Lower lobe of right lung (tissue), 2 donors: Measurements from ENCODE around the gene UTP4. TPM values are rescaled to one million over a fixed set of nuclear protein-coding genes. Genes with fewer than 3 reads are reported as not detected.

Experiments
- ATAC-seq, 2 donors: fragments of 200-7000 bp; cut with Tn5 transposase; one replicate each; pipeline ENCODE4 v1.9.1; 2020 to 2022; ENCODE audit warnings: mild to moderate bottlenecking in 2 of 2, moderate library complexity in 2 of 2
- DNase-seq: peaks from one replicate; pipeline ENCODE4 v3.0.0-alpha.2; 2020
- H3K27ac ChIP-seq: fragments of 200-600 bp; one replicate; pipeline ENCODE4 v1.8.0; 2022
- H3K27me3 ChIP-seq: fragments of 200-600 bp; one replicate; pipeline ENCODE4 v1.8.0; 2022; ENCODE audit warnings: low read depth
- H3K36me3 ChIP-seq: fragments of 200-600 bp; one replicate; pipeline ENCODE4 v1.8.0; 2022; ENCODE audit warnings: mild to moderate bottlenecking
- H3K4me1 ChIP-seq: fragments of 200-600 bp; one replicate; pipeline ENCODE4 v1.8.0; 2022
- H3K4me3 ChIP-seq: fragments of 200-600 bp; one replicate; pipeline ENCODE4 v1.8.0; 2022; ENCODE audit warnings: mild to moderate bottlenecking
- H3K9me3 ChIP-seq: fragments of 200-600 bp; one replicate; pipeline ENCODE4 v1.8.0; 2022
- intact Hi-C: fragments of 100-400 bp; cut with DNase I; formaldehyde crosslinking; loops from one replicate; pipeline ENCODE4 v1.11.0; 2022
- total RNA-seq: library from RNA; stranded (reverse); fragmentation: NEBNext Ultra II Directional; extraction: Animal tissue kit (Norgen Biotek cat#: 25700); gene quantifications from one replicate; pipeline ENCODE4 v1.2.1, GENCODE V29; 2021
- TF ChIP-seq, protein P1 (sequence below): fragments of 200-600 bp; IDR thresholded peaks from one replicate; pipeline ENCODE4 v1.8.0; 2022; ENCODE audit warnings: antibody characterized with exemption, mild to moderate bottlenecking
- donor health status: DM: no; HTN: yes; CAD: no; lungs with severe emphysema.

Gene UTP4
- total RNA-seq, 1 donor from 2014 or later: 26.4 TPM

DNA sequence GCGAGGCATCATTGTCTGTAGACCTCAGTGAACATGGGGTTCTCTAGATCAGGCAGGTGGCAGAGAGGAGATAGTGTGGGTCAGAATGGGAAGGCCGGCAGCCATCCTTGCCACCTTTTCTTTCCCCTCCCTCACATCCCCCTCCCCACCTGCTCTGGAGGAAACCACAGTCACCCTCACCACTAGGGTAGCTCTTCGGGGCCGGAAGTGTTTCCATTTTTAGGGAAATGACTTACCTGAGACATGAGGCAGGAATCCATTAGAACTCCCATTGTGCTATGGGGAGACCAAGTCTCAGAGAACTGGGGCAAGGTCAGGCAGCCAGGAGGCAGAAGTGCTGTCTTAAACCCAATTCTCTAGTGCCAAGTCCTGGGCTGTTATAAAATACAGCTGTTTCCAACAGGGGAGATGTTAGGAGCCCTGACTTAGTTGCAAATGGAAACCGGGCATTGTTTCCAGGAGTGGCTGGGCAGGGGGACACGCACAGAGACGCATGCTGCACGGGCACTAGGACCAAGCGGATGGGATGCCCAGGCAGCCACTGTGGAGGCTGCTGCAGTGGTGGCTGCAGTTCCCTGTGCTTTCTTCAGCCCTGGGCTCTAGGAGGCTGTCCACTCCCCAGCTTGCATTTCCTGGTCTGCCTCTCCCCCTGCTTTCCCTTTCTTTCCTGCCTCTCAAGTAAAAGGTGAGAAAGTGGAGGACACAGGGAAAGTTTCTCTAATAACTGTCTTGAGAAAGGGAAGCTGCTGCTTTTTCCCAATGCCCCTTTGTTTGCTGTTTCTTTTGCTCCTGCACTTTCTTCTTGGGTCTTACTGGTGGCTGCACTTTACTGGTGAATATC is 24.2 kb upstream of the UTP4 start:
- ATAC-seq (peak in 1 of 2 donors; percentile 17), DNase-seq (no peak)
- no peak overlapping the region for H3K27ac ChIP-seq
- TF ChIP-seq, protein P1, sequence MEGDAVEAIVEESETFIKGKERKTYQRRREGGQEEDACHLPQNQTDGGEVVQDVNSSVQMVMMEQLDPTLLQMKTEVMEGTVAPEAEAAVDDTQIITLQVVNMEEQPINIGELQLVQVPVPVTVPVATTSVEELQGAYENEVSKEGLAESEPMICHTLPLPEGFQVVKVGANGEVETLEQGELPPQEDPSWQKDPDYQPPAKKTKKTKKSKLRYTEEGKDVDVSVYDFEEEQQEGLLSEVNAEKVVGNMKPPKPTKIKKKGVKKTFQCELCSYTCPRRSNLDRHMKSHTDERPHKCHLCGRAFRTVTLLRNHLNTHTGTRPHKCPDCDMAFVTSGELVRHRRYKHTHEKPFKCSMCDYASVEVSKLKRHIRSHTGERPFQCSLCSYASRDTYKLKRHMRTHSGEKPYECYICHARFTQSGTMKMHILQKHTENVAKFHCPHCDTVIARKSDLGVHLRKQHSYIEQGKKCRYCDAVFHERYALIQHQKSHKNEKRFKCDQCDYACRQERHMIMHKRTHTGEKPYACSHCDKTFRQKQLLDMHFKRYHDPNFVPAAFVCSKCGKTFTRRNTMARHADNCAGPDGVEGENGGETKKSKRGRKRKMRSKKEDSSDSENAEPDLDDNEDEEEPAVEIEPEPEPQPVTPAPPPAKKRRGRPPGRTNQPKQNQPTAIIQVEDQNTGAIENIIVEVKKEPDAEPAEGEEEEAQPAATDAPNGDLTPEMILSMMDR: no peak
- peak overlapping the region; percentile 57 for H3K4me3 ChIP-seq
- intact Hi-C loops: no loop called here
- no peaks in the 10 kb centered on the region for H3K9me3 ChIP-seq
- peaks cover 18% of the 10 kb centered on the region for H3K27me3 ChIP-seq
- peaks cover 34% of the 10 kb centered on the region for H3K4me1 ChIP-seq
- peaks cover 32% of the 10 kb centered on the region for H3K36me3 ChIP-seq

DNA sequence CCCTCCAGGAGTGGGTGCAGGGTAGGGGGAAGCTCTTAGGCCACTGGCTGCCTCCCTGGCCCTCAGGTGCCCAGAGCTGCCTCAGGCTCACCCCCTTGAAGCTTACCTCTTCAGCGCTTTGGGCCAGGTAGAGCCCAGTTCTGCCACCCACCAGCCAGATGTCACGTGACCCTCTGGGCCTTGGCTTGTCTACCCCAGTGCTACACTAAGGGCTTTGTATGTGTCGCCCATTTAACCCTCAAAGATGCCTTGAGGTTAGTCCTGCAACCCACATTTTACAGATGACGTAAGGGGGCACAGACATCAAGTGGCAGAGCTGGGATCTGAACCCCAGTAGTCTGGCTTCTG is 23.6 kb upstream of the UTP4 start:
- DNase-seq (no peak), ATAC-seq (no peak)
- TF ChIP-seq, protein P1: no peak
- Histone ChIP-seq H3K9me3 (no peaks in the 10 kb centered on the region), H3K27ac (no peak overlapping the region), H3K4me1 (peaks cover 34% of the 10 kb centered on the region), H3K27me3 (peaks cover 18% of the 10 kb centered on the region), H3K36me3 (peaks cover 38% of the 10 kb centered on the region), H3K4me3 (peak overlapping the region; percentile 57)
- intact Hi-C loops: no loop called here

DNA sequence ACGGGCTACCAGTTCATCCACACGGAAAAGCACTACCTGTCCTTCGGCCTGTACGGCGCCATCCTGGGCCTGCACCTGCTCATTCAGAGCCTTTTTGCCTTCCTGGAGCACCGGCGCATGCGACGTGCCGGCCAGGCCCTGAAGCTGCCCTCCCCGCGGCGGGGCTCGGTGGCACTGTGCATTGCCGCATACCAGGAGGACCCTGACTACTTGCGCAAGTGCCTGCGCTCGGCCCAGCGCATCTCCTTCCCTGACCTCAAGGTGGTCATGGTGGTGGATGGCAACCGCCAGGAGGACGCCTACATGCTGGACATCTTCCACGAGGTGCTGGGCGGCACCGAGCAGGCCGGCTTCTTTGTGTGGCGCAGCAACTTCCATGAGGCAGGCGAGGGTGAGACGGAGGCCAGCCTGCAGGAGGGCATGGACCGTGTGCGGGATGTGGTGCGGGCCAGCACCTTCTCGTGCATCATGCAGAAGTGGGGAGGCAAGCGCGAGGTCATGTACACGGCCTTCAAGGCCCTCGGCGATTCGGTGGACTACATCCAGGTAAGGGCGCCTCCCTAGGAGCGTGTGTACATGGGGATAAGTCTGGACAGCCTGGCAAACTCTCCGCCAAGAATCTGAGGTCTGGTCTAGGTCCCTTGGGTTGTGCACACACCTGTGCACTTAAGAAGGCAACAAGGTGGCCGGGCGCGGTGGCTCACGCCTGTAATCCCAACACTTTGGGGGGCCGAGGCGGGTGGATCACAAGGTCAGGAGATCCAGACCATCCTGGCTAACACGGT is 22.8 kb upstream of the UTP4 start:
- DNase-seq: no peak
- TF ChIP-seq, protein P1: no peak
- H3K27me3 ChIP-seq: peaks cover 18% of the 10 kb centered on the region
- H3K36me3 ChIP-seq: peaks cover 46% of the 10 kb centered on the region
- no peak overlapping the region for H3K4me3 ChIP-seq
- H3K27ac ChIP-seq: no peak overlapping the region
- H3K4me1 ChIP-seq: peaks cover 34% of the 10 kb centered on the region
- intact Hi-C loops: no loop called here
- no peaks in the 10 kb centered on the region for H3K9me3 ChIP-seq
- ATAC-seq: no peak

DNA sequence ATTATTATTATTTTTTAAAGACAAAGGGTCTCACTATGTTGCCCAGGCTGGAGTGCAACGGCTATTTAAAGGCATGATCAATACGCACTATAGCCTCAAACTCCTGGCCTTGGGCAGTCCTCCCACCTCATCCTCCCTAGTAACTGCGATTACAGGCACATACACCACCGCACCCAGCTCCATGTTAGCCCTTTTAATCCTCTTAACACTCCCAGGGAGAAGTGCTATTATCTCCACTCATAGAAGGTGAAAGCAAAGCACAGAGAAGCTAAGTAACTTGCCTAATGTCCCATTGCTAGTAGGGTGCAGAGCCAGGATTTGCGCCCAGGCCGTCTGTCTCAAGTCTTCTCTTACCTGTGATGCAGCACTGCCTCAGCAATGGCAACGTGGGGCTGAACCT is 22.0 kb upstream of the UTP4 start:
- ATAC-seq: no peak

DNA sequence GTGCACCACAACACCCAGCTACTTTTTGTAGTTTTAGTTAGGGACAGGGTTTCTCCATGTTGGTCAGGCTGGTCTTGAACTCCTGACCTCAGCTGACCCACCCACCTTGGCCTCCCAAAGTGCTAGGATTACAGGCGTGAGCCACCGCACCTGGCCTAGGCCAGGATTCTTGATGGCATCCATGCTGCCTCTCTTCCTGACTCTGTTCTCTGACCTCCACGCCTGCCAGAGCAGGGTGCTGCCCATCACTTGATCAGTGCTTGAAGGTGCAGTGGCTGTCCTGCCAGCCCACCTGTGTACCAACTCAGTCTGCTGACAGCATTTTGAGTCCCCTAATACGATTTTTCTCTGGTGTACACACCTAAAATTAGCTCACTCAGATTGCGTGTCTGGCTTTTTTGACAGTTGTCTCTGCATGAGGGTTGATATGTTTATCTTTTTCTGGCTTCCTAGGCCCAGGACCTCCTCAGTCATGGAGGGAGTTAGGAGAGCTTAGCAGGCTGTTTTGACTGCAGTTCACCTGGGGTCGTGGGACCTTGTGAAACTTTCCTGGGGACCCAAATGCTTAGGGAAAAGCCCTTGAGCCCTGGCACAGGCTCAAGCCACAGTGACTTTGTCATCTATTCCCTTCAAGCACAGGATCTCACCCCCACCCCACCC is 21.1 kb upstream of the UTP4 start:
- intact Hi-C loops: no loop called here
- ATAC-seq (no peak), DNase-seq (no peak)
- Histone ChIP-seq H3K27ac (no peak overlapping the region), H3K4me1 (peaks cover 28% of the 10 kb centered on the region), H3K4me3 (no peak overlapping the region), H3K9me3 (no peaks in the 10 kb centered on the region), H3K36me3 (peaks cover 62% of the 10 kb centered on the region), H3K27me3 (peaks cover 17% of the 10 kb centered on the region)
- TF ChIP-seq, protein P1: no peak

More for the DNA sequence above, 22.0 kb upstream of the UTP4 start:
- intact Hi-C loops: no loop called here
- TF ChIP-seq, protein P1: no peak
- Histone ChIP-seq H3K4me3 (no peak overlapping the region), H3K27ac (no peak overlapping the region), H3K4me1 (peaks cover 33% of the 10 kb centered on the region), H3K36me3 (peaks cover 53% of the 10 kb centered on the region), H3K9me3 (no peaks in the 10 kb centered on the region), H3K27me3 (peaks cover 18% of the 10 kb centered on the region)
- DNase-seq: no peak
